ENCODE data around the gene OR2T29.
"Not testable (repeated sequence)": the region's sequence is repeated elsewhere in the genome, so short reads cannot be mapped to it uniquely, and the experiment has no call there.

OR2T29 gene, protein sequence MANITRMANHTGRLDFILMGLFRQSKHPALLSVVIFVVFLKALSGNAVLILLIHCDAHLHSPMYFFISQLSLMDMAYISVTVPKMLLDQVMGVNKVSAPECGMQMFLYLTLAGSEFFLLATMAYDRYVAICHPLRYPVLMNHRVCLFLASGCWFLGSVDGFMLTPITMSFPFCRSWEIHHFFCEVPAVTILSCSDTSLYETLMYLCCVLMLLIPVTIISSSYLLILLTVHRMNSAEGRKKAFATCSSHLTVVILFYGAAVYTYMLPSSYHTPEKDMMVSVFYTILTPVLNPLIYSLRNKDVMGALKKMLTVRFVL

GRCh38 chr1:248562672-248563071 is at the start of gene OR2T29:
Gene OR2T29, minus strand, starts transcription at chr1:248562772. Its CDS starts 3,281 bp downstream, at chr1:248559491.
- DNase-seq, result not testable (repeated sequence)

DNA sequence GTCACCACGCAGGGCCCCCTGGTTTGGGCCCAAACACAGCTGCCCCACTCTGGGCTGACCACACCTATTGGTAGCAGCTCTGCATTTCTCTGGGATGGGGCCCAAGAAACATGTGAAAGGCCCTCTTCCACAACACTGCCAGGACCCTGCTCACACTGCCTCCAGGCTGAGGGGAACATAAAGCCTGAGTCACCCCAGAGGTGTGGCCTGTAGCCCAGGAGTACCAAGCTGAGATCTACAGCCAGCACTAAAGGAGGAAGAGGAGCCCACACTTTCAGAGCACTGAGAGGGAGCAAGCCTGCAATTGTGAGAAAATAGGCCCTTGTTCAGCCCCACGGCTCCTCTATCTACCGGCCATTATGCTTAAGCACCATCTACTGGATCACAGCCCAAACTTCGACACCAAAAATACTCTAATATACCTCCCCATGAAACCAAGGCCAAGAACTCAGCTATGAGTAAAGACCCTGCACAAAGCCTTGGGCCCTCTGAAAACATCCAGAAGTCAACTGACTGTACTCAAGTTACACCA is 49.4 kb upstream of the OR2T29 start:
- no peak for DNase-seq

DNA sequence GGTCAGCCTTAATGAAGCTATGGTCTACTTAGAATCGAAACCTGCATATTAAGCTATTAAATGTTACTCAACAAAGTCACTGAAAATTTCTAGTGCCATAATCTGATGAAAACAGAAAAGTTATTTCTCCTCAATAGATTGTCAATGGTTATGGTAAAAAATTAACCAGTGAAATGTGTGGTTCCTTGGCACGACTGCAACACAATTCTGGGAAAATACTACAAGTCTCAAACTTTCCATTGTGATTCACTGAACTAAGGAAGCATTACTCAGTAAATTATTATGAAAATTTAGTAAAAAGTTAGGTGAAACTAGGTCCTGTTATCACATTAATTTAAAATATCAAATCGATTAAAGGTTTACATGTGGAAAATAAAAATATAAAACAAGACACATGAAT is 47.7 kb upstream of the OR2T29 start:
- DNase-seq, result no peak

GRCh38 chr1:248599396-248599795 is 36.8 kb upstream of the OR2T29 start:
- DNase-seq, result no peak

DNA sequence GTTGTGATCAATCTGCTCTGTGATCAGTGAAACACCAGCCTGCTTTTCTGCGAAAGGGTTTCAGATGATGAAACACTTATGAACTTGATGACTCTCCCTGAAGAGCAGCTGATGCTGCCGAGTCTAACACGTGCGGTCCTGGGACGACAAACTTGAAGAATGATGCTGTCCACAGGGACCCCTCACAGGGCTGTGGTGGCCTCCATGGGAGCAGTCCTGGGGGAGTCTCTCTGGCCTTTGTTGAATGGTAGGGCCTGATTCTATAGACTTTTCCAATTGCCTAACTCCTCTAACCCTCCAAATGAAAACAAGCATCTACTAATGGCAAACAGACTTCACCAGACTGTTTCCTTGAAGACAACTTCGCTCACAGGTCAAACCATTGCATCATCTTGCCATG is 35.0 kb upstream of the OR2T29 start, which contains the start of gene OR2T10:
Gene OR2T10, minus strand, starts transcription at position 112 of the 400 bp plus-strand sequence. CDS start 3,932 bp downstream, outside the sequence.
- no peak for DNase-seq

DNA sequence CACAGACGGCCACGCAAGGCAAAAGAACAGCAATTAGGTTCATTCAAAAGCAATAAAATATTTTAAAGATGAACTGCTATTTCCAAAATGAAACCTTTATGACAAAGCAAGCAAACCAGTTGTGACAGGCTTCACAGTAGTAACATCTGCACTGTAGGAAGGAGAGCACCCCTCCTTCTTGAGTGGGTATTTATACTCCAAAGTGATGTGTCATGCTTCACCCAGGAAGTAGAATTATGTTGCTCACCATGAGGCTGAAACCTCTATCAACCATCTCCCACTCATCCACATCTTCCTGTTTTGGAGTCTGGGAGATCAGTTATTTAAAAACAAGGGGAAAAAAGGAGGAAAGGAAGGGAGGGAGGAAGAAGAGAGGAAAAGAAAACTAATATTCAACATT is 34.0 kb upstream of the OR2T29 start:
- no peak for DNase-seq

- DNase-seq, result no peak
Measured at GRCh38 chr1:248593226-248593625, 30.7 kb upstream of the OR2T29 start.

DNA sequence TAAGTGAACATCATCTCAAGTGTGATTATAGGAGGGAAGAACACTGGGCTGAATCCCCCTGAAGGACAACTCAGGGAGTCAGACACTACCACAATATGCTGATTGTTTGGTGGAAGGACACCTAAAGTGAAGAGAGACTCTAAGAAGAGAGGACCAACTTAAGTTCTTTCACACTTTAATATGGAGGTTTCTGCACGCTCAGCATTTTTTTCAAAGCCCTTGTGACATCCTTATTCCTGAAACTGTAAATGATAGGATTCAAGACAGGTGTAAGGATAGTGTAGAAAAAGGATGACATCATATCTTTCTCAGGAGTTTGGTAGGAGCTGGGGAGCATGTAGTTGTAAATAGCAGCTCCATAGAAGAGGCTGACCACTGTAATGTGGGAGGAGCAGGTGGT is 30.1 kb upstream of the OR2T29 start:
- DNase-seq, result no peak

DNA sequence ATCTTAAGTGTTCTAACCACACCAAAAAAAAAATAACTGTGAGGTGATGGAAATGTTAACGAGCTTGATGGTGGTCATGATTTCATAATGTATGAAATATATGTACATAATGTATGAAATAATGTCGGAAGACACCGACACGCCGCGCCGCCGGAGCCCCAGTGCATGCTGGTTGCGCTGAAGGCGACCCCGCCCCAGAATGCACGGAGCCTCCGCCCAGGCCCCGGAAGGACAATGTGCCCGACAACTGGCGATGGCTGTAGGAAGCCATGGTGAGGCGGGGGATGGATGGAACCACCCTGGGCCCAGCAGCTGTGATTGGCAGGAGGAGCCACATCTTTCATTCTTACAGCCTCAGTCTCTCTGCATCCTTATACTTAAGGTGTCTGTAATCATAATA is 27.5 kb upstream of the OR2T29 start:
- no peak for DNase-seq

- DNase-seq, result no peak
Measured at GRCh38 chr1:248589334-248589733, 26.8 kb upstream of the OR2T29 start.

DNA sequence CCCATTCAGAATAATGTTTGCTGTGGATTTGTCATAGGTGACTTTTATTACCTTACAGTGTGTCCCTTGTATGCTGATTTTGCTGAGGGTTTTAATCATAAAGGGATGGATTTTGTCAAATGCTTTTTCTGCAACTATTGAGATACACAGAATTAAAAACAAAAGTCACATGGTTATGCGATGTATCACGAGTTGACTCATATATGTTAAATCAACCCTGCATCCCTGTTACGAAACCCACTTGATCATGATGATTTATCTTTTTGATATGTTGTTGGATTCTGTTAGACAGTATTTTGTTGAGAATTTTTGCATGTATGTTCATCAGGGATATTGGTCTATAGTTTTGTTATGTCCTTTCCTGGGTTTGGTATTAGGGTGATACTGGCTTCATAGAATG is 22.7 kb upstream of the OR2T29 start:
- no peak for DNase-seq

DNA sequence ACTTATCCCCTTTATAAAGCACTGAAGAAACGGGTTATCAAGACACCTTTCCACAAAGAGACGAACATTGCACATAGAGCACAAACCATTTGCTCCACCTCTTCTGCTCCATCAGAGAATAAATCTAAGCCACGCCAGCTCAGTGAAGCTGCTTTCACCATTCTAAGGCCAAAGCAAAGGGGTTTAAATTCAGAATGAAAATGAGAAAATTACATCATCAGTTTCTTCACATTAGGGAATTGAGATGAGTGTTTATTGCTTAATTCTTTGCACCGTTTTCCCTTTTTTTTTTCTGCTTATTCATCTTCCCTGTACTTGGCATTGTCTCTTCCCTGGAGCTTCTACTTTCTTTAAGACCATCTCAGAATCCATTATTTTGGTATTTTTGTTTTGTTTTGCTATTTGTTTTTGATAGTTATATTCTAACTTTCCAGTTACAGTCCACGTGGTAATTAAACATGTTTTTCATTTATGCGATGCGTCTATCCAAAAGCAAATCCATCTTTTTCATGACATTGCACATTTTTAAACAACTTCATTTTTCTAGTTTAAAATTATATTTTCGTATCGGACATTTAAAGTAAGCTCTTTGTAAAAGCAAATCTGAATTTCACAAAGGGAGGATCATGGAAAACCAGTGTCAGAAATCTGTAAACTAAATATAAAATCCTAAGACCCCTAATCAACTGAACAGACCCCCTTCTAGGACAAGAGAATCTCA is 13.8 kb upstream of the OR2T29 start:
- no peak for DNase-seq

DNA sequence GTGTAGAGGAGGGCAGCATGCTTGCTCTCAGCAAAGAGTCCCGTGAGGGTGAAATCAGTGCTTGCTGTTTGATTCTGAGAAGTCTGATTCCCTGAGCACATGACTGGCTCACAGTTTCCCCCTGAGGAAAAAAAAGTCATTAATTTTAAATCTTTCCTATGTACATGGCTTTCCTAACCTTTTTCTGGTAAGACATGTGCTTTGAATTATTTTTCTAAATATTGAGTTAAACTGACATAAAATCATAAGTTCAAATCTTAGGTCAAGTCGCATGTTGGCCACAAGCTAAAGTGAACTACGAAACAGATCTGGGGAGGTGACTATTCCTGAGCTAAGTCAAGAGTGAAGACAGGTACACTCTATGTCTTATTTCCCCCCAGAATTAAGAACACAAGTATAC is 12.1 kb upstream of the OR2T29 start, which contains the start of gene OR2T34:
Gene OR2T34, minus strand, starts transcription at position 101 of the 400 bp plus-strand sequence. Its CDS starts 0 bp downstream, at position 101.
- not testable (repeated sequence) for DNase-seq

DNA sequence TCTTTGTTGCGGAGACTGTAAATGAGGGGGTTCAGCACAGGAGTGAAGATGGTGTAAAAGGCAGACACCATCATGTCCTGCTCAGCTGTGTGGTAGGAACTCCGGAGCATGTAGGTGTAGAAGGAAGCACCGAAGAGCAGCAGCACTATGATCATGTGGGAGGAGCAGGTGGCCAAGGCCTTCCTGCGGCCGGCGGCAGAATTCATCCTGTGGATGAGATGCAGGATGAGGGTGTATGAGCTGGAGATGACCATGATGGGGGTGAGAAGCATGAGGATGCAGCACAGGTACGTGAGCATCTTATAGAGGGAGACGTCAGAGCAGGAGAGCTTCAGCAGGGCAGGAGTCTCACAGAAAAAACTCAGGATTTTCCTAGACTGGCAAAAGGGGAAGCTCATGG is 11.3 kb upstream of the OR2T29 start:
- not testable (repeated sequence) for DNase-seq

- DNase-seq, result not testable (repeated sequence)
Measured at GRCh38 chr1:248572049-248572448, 9.5 kb upstream of the OR2T29 start.

DNA sequence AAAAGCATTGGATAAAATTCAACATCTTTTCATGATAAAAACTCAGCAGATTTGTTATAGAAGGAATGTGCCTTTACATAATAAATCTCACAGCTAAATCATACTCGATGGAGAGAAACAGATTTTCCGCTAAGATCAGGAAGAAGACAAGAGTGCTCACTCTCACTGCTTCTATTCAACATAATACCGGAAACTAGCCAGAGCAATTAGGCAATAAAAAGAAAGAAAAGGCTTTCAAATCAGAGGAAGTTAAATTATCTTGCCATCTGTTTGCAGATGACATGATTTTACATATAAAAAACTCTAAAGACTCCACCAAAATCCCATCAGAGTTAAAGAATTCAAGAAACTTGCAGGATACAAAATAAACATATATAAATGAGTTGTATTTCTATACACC is 8.2 kb upstream of the OR2T29 start:
- DNase-seq, result not testable (repeated sequence)

- not testable (repeated sequence) for DNase-seq
Measured at GRCh38 chr1:248569049-248569448, 6.5 kb upstream of the OR2T29 start.

- DNase-seq, result not testable (repeated sequence)
Measured at GRCh38 chr1:248565530-248566373, 3.2 kb upstream of the OR2T29 start.

GRCh38 chr1:248551027-248551426 is 11.5 kb downstream of the OR2T29 start:
- DNase-seq, result not testable (repeated sequence)

- DNase-seq, result not testable (repeated sequence)
Measured at GRCh38 chr1:248547383-248547782, 15.2 kb downstream of the OR2T29 start.

DNA sequence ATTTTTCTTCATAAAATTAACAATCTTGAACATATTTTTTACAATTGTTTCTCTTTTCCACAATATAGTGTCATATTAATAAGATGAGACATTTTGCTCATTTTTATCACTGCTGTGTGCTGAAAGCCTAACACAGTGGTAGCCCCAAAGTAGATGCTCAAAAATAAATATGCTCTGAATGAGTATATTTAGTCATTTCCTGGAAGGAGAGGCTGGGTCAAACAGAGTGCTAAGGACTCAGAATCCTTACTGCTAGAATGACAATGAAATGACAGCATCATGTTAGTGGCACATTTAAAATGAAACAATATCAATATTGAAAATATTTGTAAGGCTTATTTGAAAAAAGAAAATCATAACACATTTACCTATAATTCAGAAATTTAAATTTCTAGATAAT is 25.1 kb downstream of the OR2T29 start:
- not testable (repeated sequence) for DNase-seq

- DNase-seq, result no peak
Measured at GRCh38 chr1:248521856-248522255, 40.7 kb downstream of the OR2T29 start.

GRCh38 chr1:248510217-248510616 is 52.4 kb downstream of the OR2T29 start:
- not testable (repeated sequence) for DNase-seq

Measured in RPMI8226 (cell line).